K562 (cell line): ENCODE measurements around the gene GINS2.

ENCODE experiments used
- EP300 ChIP-seq: IDR thresholded peaks from 2 replicates; pipeline ENCODE4 v1.6.1; 2012; ENCODE audit warnings: low read length, improper control_type of control experiment
- EZH2 ChIP-seq: IDR thresholded peaks from 2 replicates; pipeline ENCODE4 v1.6.1; 2012; ENCODE audit warnings: low read depth, mild to moderate bottlenecking, inconsistent platforms, low read length, borderline replicate concordance
- HDAC2 ChIP-seq: fragments of 450-650 bp; IDR thresholded peaks from 2 replicates; pipeline ENCODE4 v1.6.1; 2016; ENCODE audit warnings: mild to moderate bottlenecking
- ZNF766 ChIP-seq: fragments of 200-800 bp; sonication (Bioruptor generic); conservative IDR thresholded peaks from 2 replicates; pipeline ENCODE4 v1.6.1; 2016; ENCODE audit warnings: missing genetic modification characterization, missing compliant biosample characterization
- TF ChIP-seq, protein P1 (sequence below), 3 experiments: IDR thresholded peaks in 2 of 3; conservative IDR thresholded peaks in 1 of 3; 2 replicates each; pipeline ENCODE4 v1.5.1; 2011 to 2012; ENCODE audit warnings: low read length in 3 of 3, mild to moderate bottlenecking in 3 of 3, control low read depth in 2 of 3, improper control_type of control experiment in 1 of 3, inconsistent platforms in 1 of 3, low read depth in 1 of 3, mixed read lengths in 1 of 3, moderate library complexity in 1 of 3; ENCODE audit not compliant: insufficient read depth in 2 of 3
- TF ChIP-seq, protein P2 (sequence below): fragments of 450-650 bp; IDR thresholded peaks from 2 replicates; pipeline ENCODE4 v1.6.1; 2016; ENCODE audit warnings: low read depth

DNA sequence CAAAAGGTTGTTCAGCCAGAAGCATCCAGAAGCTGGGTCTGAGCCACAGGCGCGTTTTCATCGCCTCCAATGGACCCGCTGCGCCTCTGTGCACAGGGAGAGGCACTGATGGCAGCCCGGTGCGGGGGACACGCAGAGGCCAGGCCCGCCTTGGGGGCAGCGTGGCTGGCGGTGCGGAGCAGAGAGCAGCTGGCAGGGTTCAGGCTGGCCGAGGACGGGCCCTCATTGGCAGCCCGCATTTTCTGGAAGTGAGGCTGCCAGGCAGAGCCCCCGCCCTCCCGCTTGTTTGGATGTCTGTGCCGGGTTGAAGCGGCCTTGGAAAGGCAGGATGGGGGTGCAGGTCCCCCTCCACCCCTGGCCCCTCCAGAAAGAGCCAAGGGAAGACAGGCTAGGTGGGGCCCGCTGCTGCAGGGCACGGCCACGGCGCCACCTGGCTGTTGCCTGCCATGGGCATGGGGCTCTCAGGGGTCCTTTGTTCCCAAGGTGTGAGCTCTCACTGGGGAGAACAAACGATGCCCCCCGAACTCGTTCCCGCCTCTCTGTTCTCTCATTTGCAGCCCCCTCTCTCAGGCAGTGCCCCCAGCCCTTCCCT is 56.9 kb downstream of the GINS2 start:
- TF ChIP-seq, protein P1, sequence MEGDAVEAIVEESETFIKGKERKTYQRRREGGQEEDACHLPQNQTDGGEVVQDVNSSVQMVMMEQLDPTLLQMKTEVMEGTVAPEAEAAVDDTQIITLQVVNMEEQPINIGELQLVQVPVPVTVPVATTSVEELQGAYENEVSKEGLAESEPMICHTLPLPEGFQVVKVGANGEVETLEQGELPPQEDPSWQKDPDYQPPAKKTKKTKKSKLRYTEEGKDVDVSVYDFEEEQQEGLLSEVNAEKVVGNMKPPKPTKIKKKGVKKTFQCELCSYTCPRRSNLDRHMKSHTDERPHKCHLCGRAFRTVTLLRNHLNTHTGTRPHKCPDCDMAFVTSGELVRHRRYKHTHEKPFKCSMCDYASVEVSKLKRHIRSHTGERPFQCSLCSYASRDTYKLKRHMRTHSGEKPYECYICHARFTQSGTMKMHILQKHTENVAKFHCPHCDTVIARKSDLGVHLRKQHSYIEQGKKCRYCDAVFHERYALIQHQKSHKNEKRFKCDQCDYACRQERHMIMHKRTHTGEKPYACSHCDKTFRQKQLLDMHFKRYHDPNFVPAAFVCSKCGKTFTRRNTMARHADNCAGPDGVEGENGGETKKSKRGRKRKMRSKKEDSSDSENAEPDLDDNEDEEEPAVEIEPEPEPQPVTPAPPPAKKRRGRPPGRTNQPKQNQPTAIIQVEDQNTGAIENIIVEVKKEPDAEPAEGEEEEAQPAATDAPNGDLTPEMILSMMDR (IDR thresholded peaks at IDR 0.05 in 2 of 3, conservative IDR thresholded peaks at IDR 0.05 in 1 of 3; ENCODE audit: insufficient read depth in 2 of 3, low read depth in 1 of 3, low read length in 3 of 3): no peak
- TF ChIP-seq HDAC2 (no peak), EP300 (no peak), ZNF766 (CRISPR knock-in tag) (no peak), EZH2 (no peak)
- TF ChIP-seq, protein P2, sequence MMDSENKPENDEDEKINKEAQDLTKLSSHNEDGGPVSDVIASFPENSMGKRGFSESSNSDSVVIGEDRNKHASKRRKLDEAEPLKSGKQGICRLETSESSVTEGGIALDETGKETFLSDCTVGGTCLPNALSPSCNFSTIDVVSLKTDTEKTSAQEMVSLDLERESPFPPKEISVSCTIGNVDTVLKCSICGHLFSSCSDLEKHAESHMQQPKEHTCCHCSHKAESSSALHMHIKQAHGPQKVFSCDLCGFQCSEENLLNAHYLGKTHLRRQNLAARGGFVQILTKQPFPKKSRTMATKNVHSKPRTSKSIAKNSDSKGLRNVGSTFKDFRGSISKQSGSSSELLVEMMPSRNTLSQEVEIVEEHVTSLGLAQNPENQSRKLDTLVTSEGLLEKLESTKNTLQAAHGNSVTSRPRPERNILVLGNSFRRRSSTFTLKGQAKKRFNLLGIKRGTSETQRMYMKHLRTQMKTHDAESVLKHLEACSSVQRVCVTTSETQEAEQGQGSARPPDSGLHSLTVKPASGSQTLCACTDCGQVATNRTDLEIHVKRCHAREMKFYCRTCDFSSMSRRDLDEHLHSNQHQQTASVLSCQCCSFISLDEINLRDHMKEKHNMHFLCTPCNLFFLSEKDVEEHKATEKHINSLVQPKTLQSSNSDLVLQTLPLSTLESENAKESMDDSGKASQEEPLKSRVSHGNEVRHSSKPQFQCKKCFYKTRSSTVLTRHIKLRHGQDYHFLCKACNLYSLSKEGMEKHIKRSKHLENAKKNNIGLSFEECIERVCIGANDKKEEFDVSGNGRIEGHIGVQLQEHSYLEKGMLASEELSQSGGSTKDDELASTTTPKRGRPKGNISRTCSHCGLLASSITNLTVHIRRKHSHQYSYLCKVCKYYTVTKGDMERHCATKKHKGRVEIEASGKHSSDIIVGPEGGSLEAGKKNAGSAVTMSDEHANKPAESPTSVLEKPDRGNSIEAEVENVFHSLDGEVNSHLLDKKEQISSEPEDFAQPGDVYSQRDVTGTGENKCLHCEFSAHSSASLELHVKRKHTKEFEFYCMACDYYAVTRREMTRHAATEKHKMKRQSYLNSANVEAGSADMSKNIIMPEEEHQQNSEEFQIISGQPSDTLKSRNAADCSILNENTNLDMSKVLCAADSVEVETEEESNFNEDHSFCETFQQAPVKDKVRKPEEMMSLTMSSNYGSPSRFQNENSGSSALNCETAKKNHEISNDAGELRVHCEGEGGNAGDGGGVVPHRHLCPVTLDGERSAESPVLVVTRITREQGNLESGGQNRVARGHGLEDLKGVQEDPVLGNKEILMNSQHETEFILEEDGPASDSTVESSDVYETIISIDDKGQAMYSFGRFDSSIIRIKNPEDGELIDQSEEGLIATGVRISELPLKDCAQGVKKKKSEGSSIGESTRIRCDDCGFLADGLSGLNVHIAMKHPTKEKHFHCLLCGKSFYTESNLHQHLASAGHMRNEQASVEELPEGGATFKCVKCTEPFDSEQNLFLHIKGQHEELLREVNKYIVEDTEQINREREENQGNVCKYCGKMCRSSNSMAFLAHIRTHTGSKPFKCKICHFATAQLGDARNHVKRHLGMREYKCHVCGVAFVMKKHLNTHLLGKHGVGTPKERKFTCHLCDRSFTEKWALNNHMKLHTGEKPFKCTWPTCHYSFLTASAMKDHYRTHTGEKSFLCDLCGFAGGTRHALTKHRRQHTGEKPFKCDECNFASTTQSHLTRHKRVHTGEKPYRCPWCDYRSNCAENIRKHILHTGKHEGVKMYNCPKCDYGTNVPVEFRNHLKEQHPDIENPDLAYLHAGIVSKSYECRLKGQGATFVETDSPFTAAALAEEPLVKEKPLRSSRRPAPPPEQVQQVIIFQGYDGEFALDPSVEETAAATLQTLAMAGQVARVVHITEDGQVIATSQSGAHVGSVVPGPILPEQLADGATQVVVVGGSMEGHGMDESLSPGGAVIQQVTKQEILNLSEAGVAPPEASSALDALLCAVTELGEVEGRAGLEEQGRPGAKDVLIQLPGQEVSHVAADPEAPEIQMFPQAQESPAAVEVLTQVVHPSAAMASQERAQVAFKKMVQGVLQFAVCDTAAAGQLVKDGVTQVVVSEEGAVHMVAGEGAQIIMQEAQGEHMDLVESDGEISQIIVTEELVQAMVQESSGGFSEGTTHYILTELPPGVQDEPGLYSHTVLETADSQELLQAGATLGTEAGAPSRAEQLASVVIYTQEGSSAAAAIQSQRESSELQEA: no peak
